Muscle of arm (tissue), 12 donors: ENCODE data around the gene PI4KA. TPM values are rescaled to one million over a fixed set of nuclear protein-coding genes. Genes with fewer than 3 reads are reported as not detected.
"Not testable (repeated sequence)": the region's sequence is repeated elsewhere in the genome, so short reads cannot be mapped to it uniquely, and the experiment has no call there.

Experiments used
- DNase-seq: peaks from one replicate; pipeline ENCODE4 v3.0.0-alpha.2; 2013
- polyA plus RNA-seq, 12 donors: library from polyadenylated mRNA; unstranded; fragments of 120-200 nt; gene quantifications; one replicate each; pipeline ENCODE4 v1.2.1, GENCODE V29; 2013; ENCODE audit not compliant: insufficient read length in 12 of 12

Gene PI4KA
- polyA plus RNA-seq, 12 donors, result 27.8 to 52.1 (median 31.0) TPM; not detected in 1

DNA sequence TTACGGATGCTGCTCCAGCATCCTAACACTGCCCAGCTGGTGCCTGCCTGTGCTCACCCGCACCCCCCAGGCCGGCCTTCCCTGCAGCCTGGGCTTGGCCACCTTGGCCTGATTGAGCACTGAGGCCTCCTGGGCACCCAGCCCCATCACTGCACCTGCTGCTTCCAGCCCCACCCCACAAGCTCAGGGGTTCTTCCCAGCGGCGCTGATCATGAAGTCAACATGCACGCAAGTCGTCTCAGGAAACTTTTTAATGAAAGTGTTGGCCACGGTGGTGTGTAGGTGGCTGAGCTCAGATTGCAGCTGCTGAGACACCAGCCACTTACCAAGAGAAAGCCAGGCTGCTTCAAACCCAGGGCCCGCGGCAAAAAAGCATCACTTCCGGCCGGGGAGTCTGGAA, 163.4 kb downstream of the PI4KA start:
- not testable (repeated sequence) for DNase-seq

DNA sequence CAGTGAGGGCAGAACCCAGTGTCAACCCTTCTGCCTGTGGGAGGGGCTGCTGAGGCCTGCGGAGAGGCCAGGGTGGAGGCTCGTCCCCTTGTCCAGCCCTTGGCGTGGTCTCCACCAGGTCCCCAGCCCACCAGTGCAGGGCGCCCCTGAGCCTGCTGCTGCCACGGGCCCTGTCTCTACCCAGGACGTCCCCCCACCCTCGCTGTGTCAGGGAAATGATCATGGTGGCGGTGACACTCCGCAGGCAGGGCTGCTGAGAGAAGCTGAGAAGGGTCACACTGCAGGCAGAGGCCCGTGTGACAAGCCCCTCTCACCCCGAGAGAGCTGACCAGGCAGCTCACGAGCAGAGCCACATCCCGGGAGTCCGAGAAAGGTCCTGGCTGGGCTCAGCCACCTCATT, 164.4 kb downstream of the PI4KA start:
- not testable (repeated sequence) for DNase-seq

DNA sequence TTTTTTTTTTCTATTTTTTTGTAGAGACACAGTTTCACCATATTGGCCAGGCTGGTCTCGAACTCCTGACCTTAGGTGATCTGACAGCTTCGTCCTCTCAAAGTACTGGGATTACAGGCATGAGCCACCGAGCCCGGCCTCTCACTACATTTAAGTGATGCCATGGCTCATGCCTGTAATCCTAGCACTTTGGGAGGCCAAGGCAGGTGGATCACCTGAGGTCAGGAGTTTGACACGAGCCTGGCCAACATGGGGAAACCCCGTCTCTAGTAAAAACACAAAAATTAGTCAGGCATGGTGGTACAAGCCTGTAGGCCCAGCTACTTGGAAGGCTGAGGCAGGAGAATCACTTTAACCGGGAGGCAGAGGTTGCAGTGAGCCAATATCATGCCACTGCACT, 165.7 kb downstream of the PI4KA start:
- not testable (repeated sequence) for DNase-seq

DNA sequence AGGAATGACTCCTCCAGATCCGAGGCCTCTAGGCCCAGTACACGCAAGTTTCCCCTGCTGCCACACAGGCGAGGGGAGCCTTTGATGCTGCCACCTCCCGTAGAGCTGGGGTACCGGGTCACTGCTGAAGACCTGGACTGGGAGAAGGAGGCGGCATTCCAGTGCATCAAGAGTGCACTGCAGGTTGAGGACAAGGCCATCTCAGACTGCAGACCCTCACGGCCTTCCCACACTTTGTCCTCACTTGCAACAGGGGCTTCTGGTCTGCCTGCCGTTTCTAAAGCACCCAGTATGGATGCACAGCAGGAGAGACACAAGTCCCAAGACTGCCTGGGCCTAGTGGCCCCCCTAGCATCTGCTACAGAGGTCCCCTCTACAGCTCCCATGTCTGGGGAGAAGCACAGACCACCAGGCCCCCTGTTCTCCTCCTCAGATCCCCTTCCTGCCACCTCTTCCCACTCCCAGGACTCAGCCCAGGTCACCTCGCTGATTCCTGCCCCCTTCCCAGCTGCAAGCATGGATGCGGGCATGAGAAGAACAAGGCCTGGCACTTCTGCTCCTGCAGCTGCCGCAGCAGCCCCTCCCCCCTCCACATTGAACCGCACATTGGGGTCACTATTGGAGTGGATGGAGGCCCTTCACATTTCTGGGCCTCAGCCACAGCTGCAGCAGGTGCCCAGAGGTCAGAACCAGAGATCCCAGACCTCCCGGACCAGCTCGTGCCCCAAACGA, 167.9 kb downstream of the PI4KA start:
- not testable (repeated sequence) for DNase-seq

DNA sequence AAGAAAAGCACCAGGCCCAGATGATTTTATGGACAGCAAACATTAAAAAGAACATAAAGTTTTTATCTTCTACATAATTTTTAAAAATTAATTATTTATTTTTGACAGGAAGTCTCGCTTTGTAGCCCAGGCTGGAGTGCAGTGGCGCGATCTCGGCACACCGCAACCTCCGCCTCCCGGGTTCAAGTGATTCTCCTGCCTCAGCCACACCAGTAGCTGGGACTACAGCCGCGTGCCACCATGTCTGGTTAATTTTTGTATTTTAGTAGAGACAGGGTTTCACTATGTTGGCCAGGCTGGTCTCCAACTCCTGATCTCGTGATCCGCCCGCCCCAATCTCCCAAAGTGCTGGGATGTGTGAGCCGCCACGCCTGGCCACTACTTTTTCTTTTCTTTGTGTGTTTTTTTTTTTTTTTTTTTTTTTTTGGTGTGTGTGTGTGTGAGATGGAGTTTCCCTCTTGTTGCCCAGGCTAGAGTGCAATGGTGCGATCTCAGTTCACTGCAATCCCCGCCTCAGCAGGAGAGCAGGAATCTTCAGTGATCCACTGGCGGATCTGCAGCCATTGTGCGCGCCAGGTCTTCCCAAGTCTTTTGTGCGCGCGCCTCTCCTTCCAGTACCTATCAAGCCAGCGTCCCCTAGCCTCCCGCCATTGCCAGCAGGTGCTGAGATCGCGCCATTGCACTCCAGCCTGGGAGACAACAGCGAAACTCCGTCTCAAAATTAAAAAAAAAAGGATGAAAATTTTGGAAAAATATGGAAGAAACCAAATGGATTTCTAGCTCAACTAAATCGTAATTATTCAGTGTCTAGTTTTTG, 171.0 kb downstream of the PI4KA start:
- DNase-seq, result not testable (repeated sequence)

DNA sequence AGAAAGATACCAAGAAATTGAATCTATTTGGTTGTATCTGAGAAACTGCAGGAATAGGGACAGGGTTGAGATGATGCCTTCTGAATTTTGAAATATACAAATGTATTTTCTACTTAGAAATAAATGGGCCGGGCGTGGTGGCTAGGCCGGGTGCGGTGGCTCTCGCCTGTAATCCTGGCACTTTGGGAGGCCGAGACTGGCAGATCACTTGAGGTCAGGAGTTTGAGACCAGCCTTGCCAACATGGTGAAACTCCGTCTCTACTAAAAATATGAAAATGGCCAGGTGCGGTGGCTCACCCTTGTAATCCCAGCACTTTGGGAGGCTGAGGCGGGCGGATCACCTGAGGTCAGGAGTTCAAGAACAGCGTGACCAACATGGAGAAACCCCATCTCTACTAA, 172.8 kb downstream of the PI4KA start:
- DNase-seq, result not testable (repeated sequence)

DNA sequence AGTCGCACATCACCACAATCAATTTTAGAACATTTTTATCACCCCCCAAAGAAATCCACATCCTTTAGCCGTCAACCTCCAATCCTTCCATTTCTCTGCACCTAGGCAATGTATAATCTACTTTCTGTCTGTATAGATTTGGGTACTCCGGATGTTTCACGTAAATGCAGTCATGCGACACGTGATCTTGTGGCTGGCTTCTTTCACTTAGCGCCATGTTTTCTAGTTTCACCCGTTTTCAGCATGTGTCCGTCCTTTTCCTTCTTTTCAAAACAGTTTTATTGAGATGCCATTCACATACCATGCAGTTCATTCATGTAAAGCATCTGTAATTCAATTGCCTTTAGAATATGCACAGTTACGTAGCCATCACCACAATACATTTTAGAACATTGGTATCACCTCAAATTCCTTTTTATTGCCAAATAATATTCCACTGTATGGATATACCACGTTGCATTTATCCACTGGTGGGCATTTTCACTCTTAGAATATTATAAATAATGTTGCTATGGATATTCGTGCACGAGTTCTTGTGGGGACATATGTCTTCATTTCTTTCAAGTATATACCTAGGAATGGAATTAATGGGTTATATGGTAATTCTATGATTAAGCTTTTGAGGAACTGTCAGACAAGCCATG, 179.7 kb downstream of the PI4KA start:
- not testable (repeated sequence) for DNase-seq

DNA sequence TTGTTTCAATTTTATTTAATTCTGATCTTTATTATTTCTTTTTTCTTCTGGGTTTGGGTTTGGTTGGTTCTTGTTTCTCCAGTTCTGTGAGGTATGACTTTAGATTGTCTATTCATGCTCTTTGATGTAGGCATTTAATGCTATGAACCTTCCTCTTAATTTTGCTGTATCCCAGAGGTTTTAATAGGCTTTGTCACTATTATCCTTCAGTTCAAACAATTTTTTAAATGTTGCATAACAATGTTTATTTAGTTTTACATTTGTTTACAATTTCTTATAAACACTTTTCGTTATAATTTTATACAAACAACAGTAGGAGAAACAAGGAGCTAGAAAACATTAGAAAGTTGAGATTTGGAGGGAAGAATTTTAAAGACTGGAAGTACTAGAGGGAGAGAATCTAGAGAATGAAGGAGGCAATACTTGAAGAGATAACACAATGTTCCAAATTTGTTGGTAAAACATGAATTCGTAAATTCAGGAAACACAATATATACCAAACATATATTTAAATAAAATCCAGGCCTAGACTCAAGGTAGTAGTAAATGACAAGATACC, 180.8 kb downstream of the PI4KA start:
- DNase-seq, result no peak

DNA sequence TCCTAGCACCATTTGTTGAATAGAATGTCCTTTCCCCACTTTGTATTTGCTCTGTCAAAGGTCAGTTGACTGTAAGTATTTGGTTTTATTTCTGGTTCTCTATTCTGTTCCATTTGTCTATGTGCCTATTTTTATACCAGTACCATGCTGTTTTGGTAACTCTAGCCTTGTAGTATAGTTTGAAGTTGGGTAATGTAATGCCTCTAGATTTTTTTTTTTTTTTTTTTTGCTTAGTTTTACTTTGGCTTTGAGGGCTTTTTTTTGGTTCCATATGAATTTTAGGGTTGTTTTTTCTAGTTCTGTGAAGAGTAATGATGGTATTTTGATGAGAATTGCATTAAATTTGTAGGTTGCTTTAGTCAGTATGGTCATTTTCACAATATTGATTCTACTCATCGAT, 183.0 kb downstream of the PI4KA start:
- DNase-seq, result not testable (repeated sequence)

DNA sequence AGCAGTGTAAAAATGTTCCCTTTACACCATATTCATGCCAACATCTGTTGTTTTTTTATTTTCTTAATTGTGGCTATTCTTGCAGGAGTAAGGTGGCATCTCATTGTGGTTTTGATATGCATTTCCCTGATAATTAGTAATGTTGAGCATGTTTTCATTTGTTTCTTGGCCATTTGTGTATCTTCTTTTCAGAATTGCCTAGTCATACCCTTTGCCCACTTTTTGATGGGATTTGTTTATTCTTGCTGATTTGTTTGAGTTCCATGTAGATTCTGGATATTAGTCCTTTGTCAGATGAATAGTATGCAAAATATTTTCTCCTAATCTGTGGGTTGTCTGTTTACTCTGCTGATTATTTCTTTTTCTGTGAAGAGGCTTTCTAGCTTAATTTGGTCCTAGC, 183.6 kb downstream of the PI4KA start:
- DNase-seq, result no peak

DNA sequence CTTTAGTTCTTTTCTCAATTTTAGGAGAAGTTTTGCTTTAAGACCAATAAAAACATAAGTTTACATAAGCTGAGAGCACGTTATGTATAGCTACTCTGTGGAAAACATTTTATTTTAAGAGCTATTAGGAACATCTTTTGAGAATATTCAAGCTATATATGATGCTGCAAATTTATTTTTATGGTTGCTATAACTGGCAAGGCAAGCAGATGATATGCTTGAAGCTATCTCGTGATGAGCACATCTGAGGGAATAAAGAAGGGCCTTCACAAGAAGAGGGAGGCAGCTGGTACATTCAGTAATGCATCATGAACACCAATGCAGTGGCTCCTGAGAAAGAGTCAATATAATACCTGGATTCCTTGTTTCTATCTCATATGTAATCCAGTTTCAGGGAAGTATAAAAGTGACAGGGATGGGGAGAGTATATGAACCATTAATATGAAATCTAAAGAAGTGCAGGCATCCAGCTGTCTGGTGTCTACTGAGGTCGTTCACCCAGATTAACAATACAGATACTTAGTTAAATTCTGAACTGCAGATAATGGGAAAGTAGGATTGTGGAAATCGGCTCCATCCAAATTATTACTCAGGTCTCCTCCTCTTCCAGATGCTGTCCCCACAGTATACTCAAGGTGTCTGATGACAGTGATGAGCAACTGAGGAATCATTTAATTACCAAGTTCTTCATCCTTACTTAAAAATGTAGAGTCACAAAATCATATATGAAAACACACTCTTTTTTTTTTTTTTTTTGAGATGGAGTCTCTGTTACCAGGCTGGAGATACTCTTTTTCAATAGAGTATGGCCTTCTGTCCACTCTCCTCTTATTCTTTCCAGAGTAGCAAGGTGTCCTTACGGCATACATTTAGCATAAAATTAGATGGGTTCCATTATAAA, 185.1 kb downstream of the PI4KA start:
- DNase-seq, result no peak

DNA sequence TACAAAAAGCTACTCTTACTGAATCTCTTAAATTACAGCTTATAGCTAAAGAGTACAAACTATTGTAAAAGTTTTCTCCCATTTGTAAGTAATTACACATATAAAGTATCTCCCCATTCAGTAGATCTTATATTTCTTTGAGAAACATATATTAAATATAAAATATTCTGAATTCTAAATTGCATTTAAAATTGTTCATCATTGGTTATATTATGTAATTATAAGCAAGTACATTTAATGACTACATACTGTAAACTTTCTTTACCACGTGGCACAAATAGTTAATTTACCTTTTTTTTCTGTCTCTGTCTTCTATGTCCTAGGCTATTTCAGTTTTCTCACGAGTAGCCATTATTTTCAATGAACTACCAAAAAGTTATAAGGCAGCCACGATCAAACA, 185.9 kb downstream of the PI4KA start:
- DNase-seq, result no peak

DNA sequence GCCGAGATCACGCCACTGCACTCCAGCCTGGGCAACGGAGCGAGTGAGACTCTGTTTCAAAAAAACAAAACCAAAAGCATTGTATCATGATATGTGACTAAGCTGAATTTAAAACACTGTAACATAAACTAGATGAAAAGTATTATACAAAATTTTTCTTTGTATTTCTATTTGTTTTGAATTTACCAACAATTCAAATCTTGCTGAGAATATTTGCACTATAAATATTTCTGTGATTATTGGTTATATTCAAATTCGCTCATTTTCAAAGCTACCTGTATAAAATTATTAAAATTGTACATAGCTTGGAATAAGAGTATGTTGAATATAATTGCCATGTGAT, 186.6 kb downstream of the PI4KA start:
- no peak for DNase-seq

DNA sequence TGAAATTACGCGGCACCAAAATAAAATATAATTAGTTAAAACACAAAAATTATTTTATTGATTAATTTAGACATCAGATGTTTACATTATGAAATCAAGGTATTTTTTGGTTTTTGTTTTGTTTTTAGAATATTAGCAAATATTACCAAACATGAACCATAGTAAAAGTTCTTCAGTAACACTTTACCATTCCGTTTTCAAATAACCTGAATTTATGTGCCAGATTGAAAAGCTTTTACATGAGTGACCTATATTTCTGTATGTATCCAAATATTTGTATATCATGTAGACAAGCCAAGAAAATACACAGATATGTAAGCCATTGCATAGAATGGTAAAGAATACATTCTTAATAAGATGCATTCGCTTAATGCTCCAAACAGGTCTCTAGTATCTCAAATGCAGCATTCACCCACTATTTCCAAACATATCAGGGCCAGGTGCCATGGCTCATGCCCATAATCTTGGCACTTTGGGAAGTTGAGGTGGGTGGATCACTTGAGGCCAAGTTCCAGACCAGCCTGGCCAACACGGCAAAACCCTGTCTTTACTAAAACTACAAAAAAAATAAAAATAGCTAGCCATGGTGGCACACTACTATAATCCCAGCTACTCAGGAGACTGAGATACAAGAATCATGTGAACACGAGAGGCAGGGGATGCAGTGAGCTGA, 187.1 kb downstream of the PI4KA start:
- no peak for DNase-seq

DNA sequence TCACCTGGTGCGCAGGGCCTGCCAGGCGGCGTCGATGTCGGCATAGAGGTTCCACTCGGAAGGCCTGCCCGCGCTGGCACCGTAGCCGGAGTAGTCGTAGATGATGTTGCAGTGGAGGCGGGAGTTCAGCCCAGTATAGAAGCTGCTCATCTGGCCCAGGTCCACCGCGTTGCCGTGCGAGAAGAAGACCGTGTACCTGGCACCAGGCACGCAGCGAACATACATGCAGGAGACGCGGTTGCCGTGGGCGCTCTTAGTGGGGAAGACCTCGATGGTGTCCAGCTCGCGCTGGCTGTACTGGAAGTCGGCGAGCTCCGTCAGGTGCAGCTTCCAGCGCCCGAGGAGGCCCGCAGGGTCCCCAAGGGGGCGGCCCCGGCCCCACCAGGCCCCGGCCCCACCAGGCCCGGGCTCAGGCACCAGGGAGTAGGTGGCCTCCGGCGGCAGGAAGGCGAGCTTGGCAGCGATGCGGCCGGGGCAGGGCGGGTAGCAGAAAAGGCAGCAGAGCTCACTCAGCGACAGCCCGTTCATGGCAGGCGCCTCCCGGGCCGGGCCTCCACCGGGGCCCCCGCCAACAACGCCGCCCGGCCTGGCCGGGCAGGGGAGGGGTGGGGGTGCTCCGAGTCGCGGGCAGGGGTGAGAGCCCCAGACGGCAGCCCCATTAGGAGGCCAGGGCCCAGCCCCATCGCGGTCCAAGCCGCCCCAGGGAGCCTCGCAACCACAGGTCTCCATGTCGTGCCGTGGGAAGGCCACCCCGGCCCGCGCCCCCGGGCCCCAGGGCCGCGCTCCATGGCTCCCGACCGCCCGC, 188.0 kb downstream of the PI4KA start:
- DNase-seq, result not testable (repeated sequence)

DNA sequence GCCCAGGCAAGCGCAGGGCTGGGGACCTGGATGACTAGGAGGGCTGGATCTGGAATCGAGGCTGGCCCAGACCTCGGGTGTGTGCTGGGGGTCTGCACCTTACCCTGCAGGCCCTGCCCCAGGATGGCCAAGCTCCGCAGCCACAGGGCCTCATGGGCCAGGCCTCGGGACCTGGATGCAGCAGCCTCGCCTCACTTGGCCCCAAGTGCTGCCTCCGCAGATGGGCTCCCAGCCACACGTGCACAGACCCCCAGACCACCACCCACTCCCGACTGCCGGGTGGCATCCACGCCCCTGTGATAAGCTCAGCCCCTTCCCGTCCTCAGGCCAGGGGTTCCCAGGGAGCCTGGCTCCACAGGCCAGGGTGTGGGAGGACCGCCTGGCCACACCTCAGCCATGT, 188.7 kb downstream of the PI4KA start:
- DNase-seq, result not testable (repeated sequence)

DNA sequence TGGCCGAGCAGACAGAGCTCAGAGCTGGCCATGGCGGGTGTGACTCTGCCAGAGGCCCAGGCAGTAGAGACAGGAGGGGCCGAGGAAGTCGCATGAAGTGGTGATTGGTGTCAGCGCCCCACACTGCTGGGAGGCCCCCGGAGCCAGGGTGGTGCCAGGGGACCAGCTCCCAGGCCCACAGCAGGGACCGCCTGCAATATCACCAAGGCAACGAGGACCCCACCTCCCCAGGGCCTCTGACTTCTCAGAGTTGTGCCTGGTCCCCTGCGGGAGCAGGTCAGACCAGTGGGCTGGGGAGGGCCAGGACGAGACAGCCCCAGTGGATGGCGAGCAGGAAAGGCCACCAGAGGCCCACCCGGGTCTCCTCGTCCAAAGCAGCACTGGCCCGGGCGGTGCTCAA, 189.1 kb downstream of the PI4KA start:
- not testable (repeated sequence) for DNase-seq

DNA sequence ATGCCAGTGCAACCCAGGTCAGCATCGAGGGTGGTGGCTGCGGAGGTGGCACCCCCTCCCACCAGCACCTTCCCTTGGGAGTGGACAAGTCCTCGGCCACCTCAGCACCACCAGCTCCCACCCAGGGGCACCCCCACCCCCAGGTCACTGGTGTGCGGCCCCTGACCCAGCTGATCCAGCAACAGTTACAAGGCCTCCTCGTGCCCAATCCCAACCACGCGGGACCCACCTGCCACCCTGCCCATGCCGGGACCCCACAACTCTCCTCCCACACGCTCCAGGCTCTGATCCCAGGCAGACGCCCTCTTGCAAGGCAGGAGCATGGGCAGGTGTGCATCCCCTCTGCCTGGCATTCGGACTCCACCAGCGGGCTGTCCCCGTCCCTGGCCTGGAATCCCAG, 189.8 kb downstream of the PI4KA start:
- DNase-seq, result not testable (repeated sequence)

DNA sequence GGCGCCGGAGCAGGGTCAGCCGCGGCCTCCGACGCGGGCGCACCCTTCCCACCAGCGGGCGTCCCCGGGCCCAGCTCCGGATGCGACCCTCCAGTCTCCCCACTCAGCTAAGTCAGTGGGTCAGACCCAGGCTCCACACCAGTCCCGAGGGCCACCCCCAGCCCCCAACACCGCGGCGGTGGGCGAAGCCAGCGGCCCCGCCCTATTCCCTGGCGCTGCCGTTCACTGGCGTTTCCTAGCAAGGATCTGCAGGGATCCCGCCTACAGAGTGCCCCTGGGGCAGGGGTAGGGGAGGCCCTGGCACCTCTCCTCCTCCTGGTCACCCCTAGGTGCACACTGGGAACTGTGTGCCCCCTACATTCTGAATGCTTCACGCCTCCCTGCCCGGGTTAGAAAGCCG, 190.4 kb downstream of the PI4KA start:
- DNase-seq, result not testable (repeated sequence)

DNA sequence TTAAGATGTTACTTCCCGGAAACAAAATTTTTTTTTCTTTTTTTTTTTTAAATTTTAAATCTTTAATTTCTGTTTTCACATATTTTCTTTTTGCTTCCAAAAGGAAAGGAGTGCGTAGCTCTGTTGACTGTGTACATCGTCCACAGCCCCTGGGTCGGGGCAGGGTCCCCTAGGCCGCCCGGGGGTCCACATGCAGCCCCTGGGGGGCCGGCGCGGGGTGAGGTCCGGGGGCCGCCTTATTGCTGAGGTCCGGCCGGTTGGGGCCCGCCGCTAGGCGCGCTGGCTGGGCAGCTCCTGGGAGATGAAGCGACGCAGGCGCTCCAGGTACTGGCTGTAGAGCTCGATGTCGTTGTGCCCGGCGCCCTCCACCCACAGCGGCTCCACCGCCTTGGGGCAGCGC, 191.1 kb downstream of the PI4KA start:
- DNase-seq, result not testable (repeated sequence)
